ENCODE results near the gene COPB2. TPM values are rescaled to one million over a fixed set of nuclear protein-coding genes. Genes with fewer than 3 reads are reported as not detected.

The COPB2 gene
- 113 and 114 TPM in 2 replicates for total RNA-seq
- long read RNA-seq, transcript COPB2-201 (22 exons, 3,360 nt), result major isoform, 579 of 920 reads
- long read RNA-seq, partial matches to known transcripts, result 248 of 920 reads
- long read RNA-seq, other reads (novel, unspliced or antisense), result 90 of 920 reads

DNA sequence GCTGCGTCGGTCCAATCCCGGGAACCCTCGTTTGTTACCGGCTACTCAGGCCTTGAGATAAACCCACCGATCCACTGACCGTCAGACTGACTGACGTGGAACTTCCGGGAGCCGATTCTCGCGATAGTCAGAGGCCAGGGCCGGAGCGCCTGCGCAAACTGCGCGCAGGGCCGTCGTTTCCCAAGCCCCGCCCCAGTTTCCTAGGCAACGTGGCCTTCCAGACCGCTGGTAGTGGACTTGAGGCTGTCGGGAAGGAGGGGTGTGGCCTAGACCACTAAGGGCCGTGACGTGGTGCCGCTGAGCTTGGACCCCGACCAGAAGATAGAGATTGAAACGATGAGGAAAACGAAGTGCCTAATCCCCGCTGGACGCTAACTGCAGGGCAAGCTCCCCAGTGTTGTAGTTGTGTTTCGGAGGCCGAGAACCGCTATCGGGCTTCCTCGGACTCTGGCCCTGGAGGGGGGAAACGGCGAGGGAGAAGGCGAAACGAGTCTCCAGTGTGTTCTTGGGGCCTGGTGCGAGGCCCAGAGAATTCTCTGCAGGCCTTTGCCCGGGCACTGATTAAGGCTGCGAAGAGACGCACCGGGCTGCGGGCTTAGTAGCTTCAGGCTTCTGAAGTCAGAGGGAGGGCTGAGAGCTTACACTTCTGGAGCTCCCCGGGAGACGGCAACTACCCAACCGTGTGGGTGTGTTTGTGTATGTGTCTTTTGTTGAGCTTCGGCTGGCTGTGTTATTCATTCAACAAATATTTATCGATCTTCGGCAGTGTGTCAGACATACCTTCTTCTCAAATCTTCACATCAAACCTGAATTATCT, at the start of gene COPB2:
Gene COPB2, minus strand, starts transcription at position 96 of the 817 bp plus-strand sequence. CDS start 97 bp downstream, outside the sequence.
- no peaks in the 10 kb centered on the region for H3K9me3 Mint-ChIP-seq
- H3K27me3 Mint-ChIP-seq (ENCODE audit: low read depth), result no peaks in the 10 kb centered on the region
- TF ChIP-seq, protein P1, sequence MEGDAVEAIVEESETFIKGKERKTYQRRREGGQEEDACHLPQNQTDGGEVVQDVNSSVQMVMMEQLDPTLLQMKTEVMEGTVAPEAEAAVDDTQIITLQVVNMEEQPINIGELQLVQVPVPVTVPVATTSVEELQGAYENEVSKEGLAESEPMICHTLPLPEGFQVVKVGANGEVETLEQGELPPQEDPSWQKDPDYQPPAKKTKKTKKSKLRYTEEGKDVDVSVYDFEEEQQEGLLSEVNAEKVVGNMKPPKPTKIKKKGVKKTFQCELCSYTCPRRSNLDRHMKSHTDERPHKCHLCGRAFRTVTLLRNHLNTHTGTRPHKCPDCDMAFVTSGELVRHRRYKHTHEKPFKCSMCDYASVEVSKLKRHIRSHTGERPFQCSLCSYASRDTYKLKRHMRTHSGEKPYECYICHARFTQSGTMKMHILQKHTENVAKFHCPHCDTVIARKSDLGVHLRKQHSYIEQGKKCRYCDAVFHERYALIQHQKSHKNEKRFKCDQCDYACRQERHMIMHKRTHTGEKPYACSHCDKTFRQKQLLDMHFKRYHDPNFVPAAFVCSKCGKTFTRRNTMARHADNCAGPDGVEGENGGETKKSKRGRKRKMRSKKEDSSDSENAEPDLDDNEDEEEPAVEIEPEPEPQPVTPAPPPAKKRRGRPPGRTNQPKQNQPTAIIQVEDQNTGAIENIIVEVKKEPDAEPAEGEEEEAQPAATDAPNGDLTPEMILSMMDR (conservative IDR thresholded peaks at IDR 0.05), result no peak
- peak within 1 kb of the TSS; percentile 99 for H3K27ac Mint-ChIP-seq (ENCODE audit: unreplicated experiment)
- peak within 1 kb of the TSS; percentile 98 for H3K4me3 Mint-ChIP-seq
- no peaks in the 10 kb centered on the region for H3K36me3 Mint-ChIP-seq (ENCODE audit: low read depth)
- peaks cover 47% of the 10 kb centered on the region for H3K4me1 Mint-ChIP-seq
- peak; percentile 99 for DNase-seq (ENCODE audit: low read depth, low spot score)

DNA sequence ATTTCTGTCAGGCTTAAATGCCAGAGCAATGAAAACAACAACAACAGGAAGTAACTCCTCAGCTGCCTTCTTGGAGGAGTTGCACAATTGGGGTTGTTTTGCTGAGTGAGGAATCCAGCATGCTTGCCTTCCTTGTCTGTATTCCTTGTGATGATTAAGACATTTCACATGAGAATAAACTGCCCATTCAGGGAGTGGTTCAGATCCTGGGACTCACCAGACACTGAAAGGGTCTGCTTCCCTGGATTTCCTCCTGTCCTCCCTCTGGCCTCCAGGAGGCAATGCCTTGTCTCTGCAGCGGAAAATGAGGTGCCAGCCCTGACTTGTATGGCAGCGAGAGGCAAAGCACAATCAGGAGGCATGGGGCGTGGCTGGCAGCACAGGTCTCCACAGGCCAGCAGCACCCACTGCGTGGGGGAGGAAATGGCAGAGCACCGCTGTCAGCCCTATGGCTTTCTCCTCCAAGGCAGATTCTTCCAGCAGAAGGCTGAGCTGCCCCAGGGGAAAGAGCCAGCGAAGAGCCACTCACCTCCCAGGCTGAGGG, 45.4 kb upstream of the COPB2 start:
- Mint-ChIP-seq H3K9me3 (no peaks in the 10 kb centered on the region), H3K4me1 (peaks cover 2% of the 10 kb centered on the region), H3K27me3 (ENCODE audit: low read depth) (no peaks in the 10 kb centered on the region), H3K36me3 (ENCODE audit: low read depth) (peaks cover 11% of the 10 kb centered on the region), H3K27ac (ENCODE audit: unreplicated experiment) (no peak overlapping the region), H3K4me3 (no peak overlapping the region)
- TF ChIP-seq, protein P1 (conservative IDR thresholded peaks at IDR 0.05), result no peak
- no peak for DNase-seq (ENCODE audit: low read depth, low spot score)

DNA sequence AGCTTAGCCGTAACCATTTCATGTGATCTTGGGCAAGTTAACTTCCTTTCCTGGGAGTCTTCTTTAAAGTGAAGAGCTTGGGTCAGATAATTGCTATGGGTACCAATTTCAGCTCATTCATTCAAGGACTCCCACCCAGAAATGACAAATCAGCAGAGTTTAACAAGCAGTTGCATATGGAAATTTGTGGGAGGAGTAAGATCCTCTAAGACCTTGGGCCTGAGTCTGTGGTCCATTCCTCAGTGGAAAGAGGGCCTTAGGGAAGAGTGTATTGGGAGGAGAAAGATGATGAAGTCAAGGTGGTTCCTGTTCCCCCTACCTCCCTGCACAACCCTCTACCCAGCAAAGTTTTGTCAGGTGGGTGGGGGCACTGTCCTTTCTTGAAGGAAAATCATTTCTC, 44.8 kb upstream of the COPB2 start:
- no peak overlapping the region for H3K27ac Mint-ChIP-seq (ENCODE audit: unreplicated experiment)
- no peaks in the 10 kb centered on the region for H3K4me1 Mint-ChIP-seq
- peaks cover 11% of the 10 kb centered on the region for H3K36me3 Mint-ChIP-seq (ENCODE audit: low read depth)
- no peaks in the 10 kb centered on the region for H3K9me3 Mint-ChIP-seq
- TF ChIP-seq, protein P1 (conservative IDR thresholded peaks at IDR 0.05), result no peak
- no peaks in the 10 kb centered on the region for H3K27me3 Mint-ChIP-seq (ENCODE audit: low read depth)
- no peak overlapping the region for H3K4me3 Mint-ChIP-seq
- DNase-seq (ENCODE audit: low read depth, low spot score), result no peak

DNA sequence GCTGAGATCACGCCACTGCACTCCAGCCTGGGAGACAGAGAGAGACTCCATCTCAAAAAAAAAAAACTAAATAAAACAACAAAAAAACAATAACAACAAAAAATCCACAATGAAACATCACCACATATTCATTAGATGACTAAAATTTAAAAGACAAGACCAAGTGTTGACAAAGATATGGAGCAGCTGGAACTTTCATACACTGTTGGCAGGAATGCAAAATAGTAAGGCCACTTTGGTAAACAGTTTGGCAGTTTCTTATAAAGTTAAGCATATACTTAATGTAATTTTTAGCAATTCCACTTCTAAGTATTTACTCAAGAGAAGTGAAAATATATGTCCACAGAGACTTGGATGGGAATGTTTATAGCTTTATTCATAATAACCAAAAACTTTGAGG, 43.6 kb upstream of the COPB2 start:
- Mint-ChIP-seq H3K27ac (ENCODE audit: unreplicated experiment) (no peak overlapping the region), H3K9me3 (no peaks in the 10 kb centered on the region), H3K27me3 (ENCODE audit: low read depth) (no peaks in the 10 kb centered on the region), H3K36me3 (ENCODE audit: low read depth) (peaks cover 11% of the 10 kb centered on the region), H3K4me3 (no peak overlapping the region), H3K4me1 (no peaks in the 10 kb centered on the region)
- no peak for DNase-seq (ENCODE audit: low read depth, low spot score)
- TF ChIP-seq, protein P1 (conservative IDR thresholded peaks at IDR 0.05), result no peak

DNA sequence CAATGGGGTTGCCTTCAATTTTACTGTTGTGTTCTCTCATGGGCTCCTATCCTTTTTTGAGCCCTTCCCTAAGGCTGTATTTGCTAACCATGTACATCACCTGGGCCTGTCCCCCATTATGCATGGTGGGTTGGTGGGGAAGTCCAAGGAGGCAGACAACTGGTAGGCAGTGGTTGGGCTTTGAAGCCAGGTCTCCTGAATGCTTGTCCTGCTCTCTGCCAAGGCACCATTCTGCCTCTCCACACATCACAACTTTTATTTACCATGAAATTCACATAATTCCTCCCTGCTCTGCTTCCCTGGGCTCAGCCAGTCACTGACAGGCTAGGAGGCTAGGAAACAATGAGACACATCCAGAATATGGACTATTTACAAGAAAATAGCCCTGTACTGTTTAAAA, 41.0 kb upstream of the COPB2 start:
- Mint-ChIP-seq H3K27me3 (ENCODE audit: low read depth) (no peaks in the 10 kb centered on the region), H3K36me3 (ENCODE audit: low read depth) (peaks cover 6% of the 10 kb centered on the region), H3K27ac (ENCODE audit: unreplicated experiment) (no peak overlapping the region), H3K9me3 (no peaks in the 10 kb centered on the region), H3K4me1 (no peaks in the 10 kb centered on the region), H3K4me3 (no peak overlapping the region)
- TF ChIP-seq, protein P1 (conservative IDR thresholded peaks at IDR 0.05), result no peak
- DNase-seq (ENCODE audit: low read depth, low spot score), result no peak
